K562 (cell line): ENCODE data around the gene RNGTT. TPM values are rescaled to one million over a fixed set of nuclear protein-coding genes. Genes with fewer than 3 reads are reported as not detected.

Source experiments
- ATAC-seq: fragments of 200-7000 bp; cut with Tn5 transposase; 3 replicates; pipeline ENCODE4 v1.9.1; 2020; ENCODE audit warnings: moderate library complexity
- BruUV-seq: library from RNA; stranded (reverse); fragments of 400-500 nt; replicated peaks from 2 replicates; lab custom pipeline; 2021; lab: Mats Ljungman, UMichigan
- CTCF ChIA-PET: fragments of 300-600 bp; formaldehyde crosslinking; extraction: SDS; loops from one replicate; lab custom pipeline; 2021; ENCODE audit warnings: low intra/inter-chr PET ratio; lab: Yijun Ruan, JAX
- POLR2A ChIA-PET: fragments of 300-600, 350-650 bp; sonication (Branson Sonifier 250); formaldehyde crosslinking; extraction: SDS; loops from one replicate; lab custom pipeline; 2021; ENCODE audit warnings: antibody characterized with exemption, inconsistent platforms; lab: Yijun Ruan, JAX
- DNase-seq, 4 experiments: peaks; one replicate each; pipeline versions ENCODE4 v3.0.0 to v3.0.0-alpha.2; 2011 to 2018; ENCODE audit warnings: low spot score in 3 of 4, mixed read lengths in 3 of 4; ENCODE audit errors: extremely low read depth in 1 of 4
- FAIRE-seq: peaks from 2 replicates; lab custom pipeline; 2011; peaks lifted over from hg19 to GRCh38; lab: Jason Lieb, UNC
- H2AFZ ChIP-seq: 2 replicates; pipeline ENCODE4 v1.6.0; 2011; ENCODE audit warnings: low read depth, low read length, control low read depth, inconsistent platforms
- H3K27ac ChIP-seq: fragments of 200-600 bp; 3 replicates; pipeline ENCODE4 v1.8.0; 2011; ENCODE audit warnings: low read depth, mild to moderate bottlenecking, control low read depth, inconsistent platforms, low read length, moderate library complexity, mixed read lengths; ENCODE audit errors: extremely low read depth
- H3K27me3 ChIP-seq, 2 experiments: fragments of 300-600 bp in 1 of 2; 2 replicates in 1 of 2; 3 replicates in 1 of 2; pipeline versions ENCODE4 v1.6.0 to v1.8.0; 2011; ENCODE audit warnings: inconsistent platforms in 2 of 2, low read length in 2 of 2, mild to moderate bottlenecking in 1 of 2, mixed read lengths in 1 of 2, moderate library complexity in 1 of 2; ENCODE audit not compliant: control insufficient read depth in 2 of 2, insufficient read depth in 2 of 2
- H3K36me3 ChIP-seq: fragments of 300-600 bp; 3 replicates; pipeline ENCODE4 v1.8.0; 2011; ENCODE audit warnings: mild to moderate bottlenecking, low read length, inconsistent platforms; ENCODE audit not compliant: control insufficient read depth, insufficient read depth
- H3K4me1 ChIP-seq, 2 experiments: fragments of 200-600 bp in 1 of 2; replicated peaks in 1 of 2; 2 replicates in 1 of 2; 3 replicates in 1 of 2; pipeline versions ENCODE4 v1.5.1 to v1.8.0; 2011; ENCODE audit warnings: inconsistent platforms in 2 of 2, low read length in 2 of 2, mild to moderate bottlenecking in 1 of 2, mixed read lengths in 1 of 2, moderate library complexity in 1 of 2; ENCODE audit not compliant: control insufficient read depth in 2 of 2, insufficient read depth in 2 of 2
- H3K4me2 ChIP-seq: 2 replicates; pipeline ENCODE4 v1.6.1; 2011; ENCODE audit warnings: low read length, control low read depth, inconsistent platforms, mixed read lengths; ENCODE audit not compliant: insufficient read depth
- H3K4me3 ChIP-seq: fragments of 200-600 bp; sonication (generic), shearing (Covaris generic); 2 replicates; pipeline ENCODE4 v1.5.1; 2016; ENCODE audit warnings: control low read depth, inconsistent platforms
- H3K79me2 ChIP-seq: fragments of 200-600 bp; 3 replicates; pipeline ENCODE4 v1.8.0; 2011; ENCODE audit warnings: low read length, inconsistent platforms; ENCODE audit not compliant: control insufficient read depth, insufficient read depth
- H3K9ac ChIP-seq, 2 experiments: 2 replicates each; pipeline versions ENCODE4 v1.6.0 to v1.6.1; 2011; ENCODE audit warnings: low read depth in 2 of 2, low read length in 2 of 2, control low read depth in 1 of 2, inconsistent platforms in 1 of 2, mild to moderate bottlenecking in 1 of 2, mixed read lengths in 1 of 2; ENCODE audit not compliant: insufficient read depth in 1 of 2
- H3K9me1 ChIP-seq: one replicate; pipeline ENCODE4 v1.6.0; 2011; ENCODE audit warnings: inconsistent platforms, mild to moderate bottlenecking, low read length, moderate library complexity; ENCODE audit not compliant: control insufficient read depth, insufficient read depth
- H3K9me3 ChIP-seq: replicated peaks from 2 replicates; pipeline ENCODE4 v1.5.1; 2011; ENCODE audit warnings: low read depth, low read length, inconsistent platforms; ENCODE audit not compliant: control insufficient read depth, insufficient read depth
- H4K20me1 ChIP-seq: replicated peaks from 2 replicates; pipeline ENCODE4 v1.6.1; 2011; ENCODE audit warnings: low read length, inconsistent platforms, mixed read lengths; ENCODE audit not compliant: control insufficient read depth, insufficient read depth
- RBM22 ChIP-seq: fragments of 200-400 bp; formaldehyde crosslinking; IDR thresholded peaks from 2 replicates; pipeline ENCODE4 v1.6.1; 2018; ENCODE audit warnings: low read length, low read depth; ENCODE audit not compliant: poor library complexity, severe bottlenecking
- TEAD1 ChIP-seq, 2 experiments: fragments of 450-650 bp in 1 of 2; sonication (generic) in 1 of 2; formaldehyde crosslinking; IDR thresholded peaks; 2 replicates each; pipeline versions ENCODE4 v1.4.0 to v1.8.0; 2020 to 2022; ENCODE audit warnings: mild to moderate bottlenecking in 2 of 2, missing genetic modification reagents in 1 of 2
- ZNF146 ChIP-seq: IDR thresholded peaks from one replicate; pipeline ENCODE4 v1.6.1; 2018; ENCODE audit warnings: missing compliant biosample characterization; ENCODE audit not compliant: unreplicated experiment
- ZNF644 ChIP-seq: fragments of 200-800 bp; sonication (Bioruptor generic); IDR thresholded peaks from 2 replicates; pipeline ENCODE4 v1.6.1; 2016; ENCODE audit warnings: low read depth, missing genetic modification characterization, missing compliant biosample characterization
- WGBS: fragments of 100-300 bp; shearing (Covaris generic); methylation state at CpG from one replicate; pipeline ENCODE4 v1.1.6; 2016; ENCODE audit warnings: low coverage, mixed read lengths; ENCODE audit not compliant: insufficient coverage; ENCODE audit errors: missing lambda C conversion rate; 5-methylcytosine and 5-hydroxymethylcytosine counted together
- in situ Hi-C: fragments of 300-500 bp; cut with MboI; formaldehyde crosslinking; loops from 4 replicates; pipeline ENCODE4 v1.15.0; 2018; ENCODE audit warnings: inconsistent platforms, mixed read lengths
- intact Hi-C: fragments of 100-400 bp; cut with micrococcal nuclease; formaldehyde crosslinking; loops from 2 replicates; pipeline ENCODE4 v1.14.2; 2022
- polyA plus RNA-seq, 8 experiments: library from polyadenylated mRNA; depleted of rRNA in 4 of 8; stranded (reverse) in 5 of 8; unstranded in 3 of 8; fragments of >200 nt; fragmentation: Nextera tagmentation in 2 of 8; fragmentation: Illumina TruSeq in 1 of 8; extraction: Ambion mirVana in 2 of 8; extraction: Trizol in 1 of 8; gene quantifications; 2 replicates each; pipeline versions ENCODE4 v1.2.1 to v1.2.3, GENCODE V29; 2011 to 2014; ENCODE audit warnings: inconsistent platforms in 1 of 8, missing spikeins in 1 of 8
- total RNA-seq, 7 experiments: library from RNA; depleted of rRNA in 6 of 7; stranded (reverse); fragments of >200 nt in 6 of 7; fragmentation: Illumina TruSeq in 2 of 7; extraction: Trizol in 2 of 7; gene quantifications; 2 replicates each; pipeline versions ENCODE4 v1.2.1 to v1.2.3, GENCODE V29; 2011 to 2021; ENCODE audit warnings: low replicate concordance in 1 of 7
- TF ChIP-seq, protein P1 (sequence below): fragments of 200-400 bp; formaldehyde crosslinking; IDR thresholded peaks from 2 replicates; pipeline ENCODE4 v1.6.1; 2017; ENCODE audit warnings: mild to moderate bottlenecking, low read depth, low read length, moderate library complexity
- TF ChIP-seq, protein P2 (sequence below): sonication (generic); formaldehyde crosslinking; IDR thresholded peaks from 2 replicates; pipeline ENCODE4 v1.8.0; 2023; ENCODE audit warnings: mild to moderate bottlenecking, missing genetic modification reagents
- TF ChIP-seq, protein P3 (sequence below): sonication (generic); formaldehyde crosslinking; IDR thresholded peaks from 2 replicates; pipeline ENCODE4 v1.8.0; 2022; ENCODE audit warnings: mild to moderate bottlenecking, missing genetic modification reagents, borderline replicate concordance

Gene RNGTT
- total and polyA plus RNA-seq, 9 of the 15 experiments (the other 6 are each of a cell fraction or from before 2014, with no cell fraction given) = 6.1 to 31.7 (median 19.5) TPM

DNA sequence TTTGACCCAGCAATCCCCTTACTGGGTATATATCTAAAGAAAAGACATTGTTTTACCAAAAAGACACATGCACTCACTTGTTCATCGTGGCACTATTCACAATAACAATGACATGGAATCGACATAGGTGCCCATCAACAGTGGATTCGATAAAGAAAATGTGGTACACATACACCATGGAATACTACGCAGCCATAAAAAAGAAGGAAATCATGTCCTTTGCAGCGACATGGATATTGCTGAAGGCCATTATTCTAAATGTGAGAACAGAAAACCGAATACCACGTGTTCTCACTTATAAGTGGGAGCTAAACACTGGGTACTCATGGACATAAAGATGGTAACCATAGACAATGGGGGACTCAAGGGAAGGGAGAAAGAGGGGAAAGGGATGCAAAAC is 222.3 kb downstream of the RNGTT start:
- DNase-seq (no peak), ATAC-seq (no peak), FAIRE-seq (no peak)
- no peak overlapping the region for H2AFZ ChIP-seq
- no peaks in the 10 kb centered on the region for H3K9me1 ChIP-seq
- in situ Hi-C loops (no loop called here), intact Hi-C loops (no loop called here)
- H3K9ac ChIP-seq = no peak overlapping the region
- ChIA-PET CTCF (no interaction called here), POLR2A (no interaction called here)
- no peaks in the 10 kb centered on the region for H3K4me1 ChIP-seq
- H3K9me3 ChIP-seq = no peaks in the 10 kb centered on the region
- H4K20me1 ChIP-seq = no peaks in the 10 kb centered on the region
- no peak for TF ChIP-seq TEAD1 (CRISPR knock-in tag; IDR thresholded peaks at IDR 0.05)
- TF ChIP-seq ZNF146 (CRISPR knock-in tag) = peak; percentile 81
- no peak overlapping the region for H3K4me2 ChIP-seq
- H3K36me3 ChIP-seq = no peaks in the 10 kb centered on the region
- H3K4me3 ChIP-seq = no peak overlapping the region
- no TSS peak for BruUV-seq
- no peaks in the 10 kb centered on the region for H3K27me3 ChIP-seq
- H3K27ac ChIP-seq = no peak overlapping the region
- WGBS = 76% methylated on average over 7 of the region's 7 CpGs
- no peaks in the 10 kb centered on the region for H3K79me2 ChIP-seq

DNA sequence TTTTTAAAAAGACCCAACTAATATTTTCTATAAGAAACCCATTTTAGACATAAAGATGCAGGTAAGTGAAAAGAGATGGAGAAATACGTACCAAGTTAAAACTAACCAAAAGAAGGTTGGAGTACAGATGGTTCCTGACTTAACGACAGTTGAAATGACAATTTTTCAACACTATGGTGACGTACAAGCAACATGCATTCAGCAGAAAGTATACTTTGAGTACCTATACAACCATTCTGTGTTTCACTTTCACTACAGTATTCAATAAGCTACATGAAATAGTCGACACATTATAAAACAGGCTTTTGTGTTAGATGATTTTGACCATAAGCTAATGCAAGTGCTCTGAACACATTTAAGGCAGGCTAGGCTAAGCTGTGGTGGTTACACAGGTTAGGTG is 228.9 kb downstream of the RNGTT start:
- BruUV-seq = no TSS peak
- no peak for FAIRE-seq
- H3K27me3 ChIP-seq = no peaks in the 10 kb centered on the region
- H3K79me2 ChIP-seq = no peaks in the 10 kb centered on the region
- no peaks in the 10 kb centered on the region for H3K36me3 ChIP-seq
- H3K4me2 ChIP-seq = no peak overlapping the region
- H3K9me3 ChIP-seq = no peaks in the 10 kb centered on the region
- no peak for ATAC-seq
- in situ Hi-C loops = no loop called here
- H3K9me1 ChIP-seq = no peaks in the 10 kb centered on the region
- POLR2A ChIA-PET = no interaction called here
- no peak overlapping the region for H3K9ac ChIP-seq
- CTCF ChIA-PET = no interaction called here
- WGBS = 81% methylated on average over 4 of the region's 4 CpGs
- no peak for DNase-seq
- H3K27ac ChIP-seq = no peak overlapping the region
- H3K4me3 ChIP-seq = no peak overlapping the region
- H4K20me1 ChIP-seq = no peaks in the 10 kb centered on the region
- no peak overlapping the region for H2AFZ ChIP-seq
- intact Hi-C loops = no loop called here
- no peaks in the 10 kb centered on the region for H3K4me1 ChIP-seq
- TF ChIP-seq RBM22 (no peak), ZNF644 (no peak)
- TF ChIP-seq, protein P1, sequence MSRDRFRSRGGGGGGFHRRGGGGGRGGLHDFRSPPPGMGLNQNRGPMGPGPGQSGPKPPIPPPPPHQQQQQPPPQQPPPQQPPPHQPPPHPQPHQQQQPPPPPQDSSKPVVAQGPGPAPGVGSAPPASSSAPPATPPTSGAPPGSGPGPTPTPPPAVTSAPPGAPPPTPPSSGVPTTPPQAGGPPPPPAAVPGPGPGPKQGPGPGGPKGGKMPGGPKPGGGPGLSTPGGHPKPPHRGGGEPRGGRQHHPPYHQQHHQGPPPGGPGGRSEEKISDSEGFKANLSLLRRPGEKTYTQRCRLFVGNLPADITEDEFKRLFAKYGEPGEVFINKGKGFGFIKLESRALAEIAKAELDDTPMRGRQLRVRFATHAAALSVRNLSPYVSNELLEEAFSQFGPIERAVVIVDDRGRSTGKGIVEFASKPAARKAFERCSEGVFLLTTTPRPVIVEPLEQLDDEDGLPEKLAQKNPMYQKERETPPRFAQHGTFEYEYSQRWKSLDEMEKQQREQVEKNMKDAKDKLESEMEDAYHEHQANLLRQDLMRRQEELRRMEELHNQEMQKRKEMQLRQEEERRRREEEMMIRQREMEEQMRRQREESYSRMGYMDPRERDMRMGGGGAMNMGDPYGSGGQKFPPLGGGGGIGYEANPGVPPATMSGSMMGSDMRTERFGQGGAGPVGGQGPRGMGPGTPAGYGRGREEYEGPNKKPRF = no peak
- TF ChIP-seq, protein P2, sequence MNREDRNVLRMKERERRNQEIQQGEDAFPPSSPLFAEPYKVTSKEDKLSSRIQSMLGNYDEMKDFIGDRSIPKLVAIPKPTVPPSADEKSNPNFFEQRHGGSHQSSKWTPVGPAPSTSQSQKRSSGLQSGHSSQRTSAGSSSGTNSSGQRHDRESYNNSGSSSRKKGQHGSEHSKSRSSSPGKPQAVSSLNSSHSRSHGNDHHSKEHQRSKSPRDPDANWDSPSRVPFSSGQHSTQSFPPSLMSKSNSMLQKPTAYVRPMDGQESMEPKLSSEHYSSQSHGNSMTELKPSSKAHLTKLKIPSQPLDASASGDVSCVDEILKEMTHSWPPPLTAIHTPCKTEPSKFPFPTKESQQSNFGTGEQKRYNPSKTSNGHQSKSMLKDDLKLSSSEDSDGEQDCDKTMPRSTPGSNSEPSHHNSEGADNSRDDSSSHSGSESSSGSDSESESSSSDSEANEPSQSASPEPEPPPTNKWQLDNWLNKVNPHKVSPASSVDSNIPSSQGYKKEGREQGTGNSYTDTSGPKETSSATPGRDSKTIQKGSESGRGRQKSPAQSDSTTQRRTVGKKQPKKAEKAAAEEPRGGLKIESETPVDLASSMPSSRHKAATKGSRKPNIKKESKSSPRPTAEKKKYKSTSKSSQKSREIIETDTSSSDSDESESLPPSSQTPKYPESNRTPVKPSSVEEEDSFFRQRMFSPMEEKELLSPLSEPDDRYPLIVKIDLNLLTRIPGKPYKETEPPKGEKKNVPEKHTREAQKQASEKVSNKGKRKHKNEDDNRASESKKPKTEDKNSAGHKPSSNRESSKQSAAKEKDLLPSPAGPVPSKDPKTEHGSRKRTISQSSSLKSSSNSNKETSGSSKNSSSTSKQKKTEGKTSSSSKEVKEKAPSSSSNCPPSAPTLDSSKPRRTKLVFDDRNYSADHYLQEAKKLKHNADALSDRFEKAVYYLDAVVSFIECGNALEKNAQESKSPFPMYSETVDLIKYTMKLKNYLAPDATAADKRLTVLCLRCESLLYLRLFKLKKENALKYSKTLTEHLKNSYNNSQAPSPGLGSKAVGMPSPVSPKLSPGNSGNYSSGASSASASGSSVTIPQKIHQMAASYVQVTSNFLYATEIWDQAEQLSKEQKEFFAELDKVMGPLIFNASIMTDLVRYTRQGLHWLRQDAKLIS (CRISPR knock-in tag) = no peak
- TF ChIP-seq, protein P3, sequence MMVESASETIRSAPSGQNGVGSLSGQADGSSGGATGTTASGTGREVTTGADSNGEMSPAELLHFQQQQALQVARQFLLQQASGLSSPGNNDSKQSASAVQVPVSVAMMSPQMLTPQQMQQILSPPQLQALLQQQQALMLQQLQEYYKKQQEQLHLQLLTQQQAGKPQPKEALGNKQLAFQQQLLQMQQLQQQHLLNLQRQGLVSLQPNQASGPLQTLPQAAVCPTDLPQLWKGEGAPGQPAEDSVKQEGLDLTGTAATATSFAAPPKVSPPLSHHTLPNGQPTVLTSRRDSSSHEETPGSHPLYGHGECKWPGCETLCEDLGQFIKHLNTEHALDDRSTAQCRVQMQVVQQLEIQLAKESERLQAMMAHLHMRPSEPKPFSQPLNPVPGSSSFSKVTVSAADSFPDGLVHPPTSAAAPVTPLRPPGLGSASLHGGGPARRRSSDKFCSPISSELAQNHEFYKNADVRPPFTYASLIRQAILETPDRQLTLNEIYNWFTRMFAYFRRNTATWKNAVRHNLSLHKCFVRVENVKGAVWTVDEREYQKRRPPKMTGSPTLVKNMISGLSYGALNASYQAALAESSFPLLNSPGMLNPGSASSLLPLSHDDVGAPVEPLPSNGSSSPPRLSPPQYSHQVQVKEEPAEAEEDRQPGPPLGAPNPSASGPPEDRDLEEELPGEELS (CRISPR knock-in tag) = no peak
